Stomach (tissue), 9 donors: ENCODE data around the gene IMMT. TPM values are rescaled to one million over a fixed set of nuclear protein-coding genes. Genes with fewer than 3 reads are reported as not detected.

Experiments
- DNase-seq, 2 donors: peaks; one replicate each; pipeline versions ENCODE4 v3.0.0 to v3.0.0-alpha.2; 2013 to 2019
- H3K27ac ChIP-seq, 5 donors: fragments of 200-600 bp in 4 of 5; sonication (generic) in 4 of 5; one replicate each; pipeline ENCODE4 v1.5.1; 2013 to 2019; ENCODE audit warnings: mild to moderate bottlenecking in 1 of 5, moderate library complexity in 1 of 5
- H3K27me3 ChIP-seq, 3 donors: fragments of 200-600 bp; sonication (generic); one replicate each; pipeline ENCODE4 v1.5.1; 2017 to 2019; ENCODE audit warnings: mixed run types in 1 of 3
- H3K36me3 ChIP-seq, 4 donors: fragments of 200-600 bp; sonication (generic); 1 replicate in 3 of 4; 2 replicates in 1 of 4; pipeline ENCODE4 v1.5.1; 2016 to 2019
- H3K4me1 ChIP-seq, 4 donors: fragments of 200-600 bp; sonication (generic); one replicate each; pipeline ENCODE4 v1.5.1; 2016 to 2019
- H3K4me3 ChIP-seq, 4 donors: fragments of 200-600 bp; sonication (generic) in 3 of 4; one replicate each; pipeline ENCODE4 v1.5.1; 2016 to 2019; ENCODE audit warnings: mild to moderate bottlenecking in 1 of 4
- H3K9me3 ChIP-seq, 4 donors: fragments of 200-600 bp; sonication (generic); one replicate each; pipeline ENCODE4 v1.5.1; 2016 to 2019
- CTCF ChIP-seq, 7 experiments: fragments of 450-650 bp in 4 of 7; fragments of 200-600 bp in 3 of 7; sonication (generic) in 3 of 7; IDR thresholded peaks; one replicate each; pipeline ENCODE4 v1.5.1; 2016 to 2019; ENCODE audit warnings: antibody characterized with exemption in 7 of 7, control low read depth in 2 of 7, mild to moderate bottlenecking in 1 of 7
- EP300 ChIP-seq: sonication (generic); formaldehyde crosslinking; IDR thresholded peaks from one replicate; pipeline ENCODE4 v1.6.1; 2017; ENCODE audit warnings: antibody characterized with exemption
- POLR2A ChIP-seq, 4 donors: fragments of 450-650 bp; IDR thresholded peaks; one replicate each; pipeline ENCODE4 v1.6.1; 2016; ENCODE audit warnings: antibody characterized with exemption in 4 of 4, control low read depth in 2 of 4, mild to moderate bottlenecking in 1 of 4, moderate library complexity in 1 of 4
- POLR2AphosphoS5 ChIP-seq, 3 donors: sonication (generic); formaldehyde crosslinking; IDR thresholded peaks; one replicate each; pipeline ENCODE4 v1.6.1; 2016; ENCODE audit warnings: antibody characterized with exemption in 3 of 3
- WGBS, 5 donors: extraction: QIAGEN DNeasy Blood & Tissue Kit in 3 of 5; methylation state at CpG; one replicate each; pipeline versions ENCODE4 v1.1.5 to v1.1.7; 2013 to 2018; 5-methylcytosine and 5-hydroxymethylcytosine counted together
- intact Hi-C: fragments of 100-400 bp; cut with DNase I; formaldehyde crosslinking; loops from one replicate; pipeline ENCODE4 v1.15.1; 2023; ENCODE audit warnings: low total_unique reads
- polyA plus RNA-seq, 3 donors: library from polyadenylated mRNA; stranded (reverse); fragments of 200-250 nt; gene quantifications; one replicate each; pipeline ENCODE4 v1.2.3, GENCODE V29; 2013
- total RNA-seq, 5 donors: library from RNA; depleted of rRNA; stranded (reverse); fragments of >200 nt; gene quantifications; one replicate each; pipeline versions ENCODE4 v1.1.0 to v1.2.3, GENCODE V29; 2014 to 2016
- donor health status: healthy with polysubstance abuse.
- donor health status: Bipolar disorder and iron deficiency.
- donor health status: healthy.

The IMMT gene
- total and polyA plus RNA-seq, 8 donors, result 30.1 to 94.5 (median 42.4) TPM

GRCh38 chr2:86105969-86106945 is 89.0 kb downstream of the IMMT start, which contains the start of gene PTCD3:
TSS of gene PTCD3 (plus strand) at chr2:86106235. CDS start at chr2:86106248, 13 bp downstream.
- DNase-seq, result peak; percentile 94 to 98
- intact Hi-C loops, result no loop called here
- WGBS, 5 donors, result 0 to 1% (median 0%) methylated on average over 34 to 44 of the region's 44 CpGs

DNA sequence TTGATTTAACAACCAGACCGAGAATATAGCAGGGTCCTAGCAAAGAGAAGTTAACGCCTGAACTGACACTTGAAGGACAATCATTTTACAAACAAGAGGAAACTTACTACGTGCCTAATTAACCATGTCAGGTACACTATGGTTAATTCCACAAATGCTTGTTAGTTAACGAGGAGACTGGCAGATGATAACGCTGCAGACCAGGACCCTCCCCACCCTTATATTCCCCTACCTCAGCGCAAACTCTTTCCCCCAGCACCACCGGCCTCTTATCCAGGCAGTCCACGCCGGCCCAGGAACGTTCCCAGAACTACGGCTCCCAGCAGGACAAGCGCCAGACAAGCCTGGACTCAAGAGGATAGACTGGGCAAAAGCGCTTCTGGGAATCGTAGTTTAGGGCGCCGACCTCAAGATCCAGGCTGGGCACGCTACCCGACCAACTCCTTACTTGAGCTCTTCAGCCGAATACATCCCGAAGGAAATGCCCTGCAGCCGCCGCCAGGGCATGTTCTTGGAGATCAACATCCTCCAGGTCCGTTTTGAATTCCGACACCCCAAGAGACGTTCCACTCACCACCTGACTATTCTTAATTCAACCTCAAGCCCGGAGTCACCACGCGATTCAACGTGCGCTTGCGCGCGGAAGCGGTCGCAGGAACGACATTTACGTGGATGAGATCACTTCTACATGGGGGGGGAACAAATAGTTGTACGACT is 89.9 kb downstream of the IMMT start, which contains the start of gene POLR1A:
Gene POLR1A, minus strand, starts transcription at position 635 of the 717 bp plus-strand sequence. Its CDS starts 110 bp downstream, at position 525.
- peaks cover 7 to 43% (median 42%) of the 10 kb centered on the region in 4 donors for H3K36me3 ChIP-seq
- 0 to 1% (median 0%) methylated on average over 35 to 38 of the region's 38 CpGs for WGBS, 5 donors

More at GRCh38 chr2:86105969-86106945, 89.0 kb downstream of the IMMT start, which contains the start of gene PTCD3:
- H3K27me3 ChIP-seq, result no peaks in the 10 kb centered on the region
- H3K4me3 ChIP-seq, result peak within 1 kb of the TSS; percentile 71 to 91 (median 82)
- H3K27ac ChIP-seq, result peak within 1 kb of the TSS; percentile 25 to 88 (median 87)
- TF ChIP-seq CTCF (IDR thresholded peaks at IDR 0.05), result peak in 1 of 7 experiments; percentile 4
- no peak for TF ChIP-seq EP300
- TF ChIP-seq POLR2AphosphoS5 (IDR thresholded peaks at IDR 0.05), result peak; percentile 84 to 94 (median 91)
- no peak for TF ChIP-seq POLR2A (IDR thresholded peaks at IDR 0.05)
- H3K9me3 ChIP-seq, result no peaks in the 10 kb centered on the region
- H3K36me3 ChIP-seq, result peaks cover 7 to 50% (median 46%) of the 10 kb centered on the region in 4 donors
- H3K4me1 ChIP-seq, result peaks cover 30 to 61% (median 35%) of the 10 kb centered on the region in 4 donors

GRCh38 chr2:86102157-86102556 is 93.1 kb downstream of the IMMT start:
- H3K36me3 ChIP-seq, result peaks cover 6 to 55% (median 48%) of the 10 kb centered on the region in 4 donors
- DNase-seq, result no peak
- H3K4me1 ChIP-seq, result peaks cover 21 to 32% (median 23%) of the 10 kb centered on the region in 4 donors
- no peaks in the 10 kb centered on the region for H3K27me3 ChIP-seq
- TF ChIP-seq CTCF (IDR thresholded peaks at IDR 0.05), result no peak
- TF ChIP-seq EP300, result no peak
- no peak for TF ChIP-seq POLR2A (IDR thresholded peaks at IDR 0.05)
- TF ChIP-seq POLR2AphosphoS5 (IDR thresholded peaks at IDR 0.05), result no peak
- no peak overlapping the region for H3K27ac ChIP-seq
- no peaks in the 10 kb centered on the region for H3K9me3 ChIP-seq
- no peak overlapping the region for H3K4me3 ChIP-seq
- intact Hi-C loops, result no loop called here

More for the DNA sequence above, 89.9 kb downstream of the IMMT start, which contains the start of gene POLR1A:
- Histone ChIP-seq H3K4me1 (peaks cover 30 to 61% (median 35%) of the 10 kb centered on the region in 4 donors), H3K27ac (peak within 1 kb of the TSS; percentile 25 to 88 (median 87)), H3K9me3 (no peaks in the 10 kb centered on the region), H3K4me3 (peak within 1 kb of the TSS; percentile 71 to 91 (median 82)), H3K27me3 (no peaks in the 10 kb centered on the region)
- intact Hi-C loops, result no loop called here
- peak; percentile 90 to 97 for DNase-seq
- TF ChIP-seq CTCF (IDR thresholded peaks at IDR 0.05) (no peak), POLR2A (IDR thresholded peaks at IDR 0.05) (no peak), POLR2AphosphoS5 (IDR thresholded peaks at IDR 0.05) (peak in 2 of 3 donors; percentile 6 to 41)

DNA sequence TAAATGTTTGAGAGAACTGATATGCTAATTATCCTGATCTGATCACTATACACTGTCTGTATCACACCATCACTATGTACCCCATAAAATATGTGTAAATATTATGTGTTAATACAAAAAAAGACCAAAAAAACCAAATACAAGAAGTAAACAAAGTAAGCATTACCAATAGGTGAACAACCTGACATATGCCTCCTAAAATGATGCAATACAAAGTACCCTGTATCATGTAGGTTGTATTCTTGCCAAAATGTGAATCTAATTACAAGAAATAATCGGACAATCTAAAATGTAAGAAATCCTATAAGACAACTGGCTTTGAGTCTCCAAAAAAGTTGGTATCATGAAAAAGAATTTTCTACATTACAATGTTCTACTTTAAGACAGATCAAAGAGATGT is 97.3 kb downstream of the IMMT start:
- 83 to 100% (median 96%) methylated on average over 1 of the region's 1 CpG for WGBS, 5 donors
- DNase-seq, result no peak
- H3K9me3 ChIP-seq, result no peaks in the 10 kb centered on the region
- H3K27me3 ChIP-seq, result no peaks in the 10 kb centered on the region
- H3K4me3 ChIP-seq, result no peak overlapping the region
- H3K4me1 ChIP-seq, result peaks cover 0 to 4% (median 0%) of the 10 kb centered on the region in 4 donors
- TF ChIP-seq EP300 (no peak), POLR2A (IDR thresholded peaks at IDR 0.05) (no peak), CTCF (IDR thresholded peaks at IDR 0.05) (no peak), POLR2AphosphoS5 (IDR thresholded peaks at IDR 0.05) (no peak)
- H3K36me3 ChIP-seq, result peaks cover 16 to 88% (median 81%) of the 10 kb centered on the region in 4 donors
- intact Hi-C loops, result no loop called here
- no peak overlapping the region for H3K27ac ChIP-seq
